NB4 (cell line): ENCODE data around the gene SLC41A3.

ENCODE experiments used
- DNase-seq: peaks from one replicate; pipeline ENCODE4 v3.0.0; 2010; ENCODE audit warnings: low read depth
- H3K4me3 ChIP-seq: one replicate; pipeline ENCODE4 v1.5.1; 2011; ENCODE audit warnings: mild to moderate bottlenecking, low read depth, low read length, moderate library complexity
- CTCF ChIP-seq: IDR thresholded peaks from one replicate; pipeline ENCODE4 v1.5.1; 2012; ENCODE audit warnings: low read depth, low read length
- MAX ChIP-seq: IDR thresholded peaks from 2 replicates; pipeline ENCODE4 v1.6.1; 2011; ENCODE audit warnings: low read depth, low read length
- MYC ChIP-seq: IDR thresholded peaks from 2 replicates; pipeline ENCODE4 v1.6.1; 2011; ENCODE audit warnings: low read depth, low read length
- POLR2A ChIP-seq: IDR thresholded peaks from 2 replicates; pipeline ENCODE4 v1.6.1; 2011; ENCODE audit warnings: mild to moderate bottlenecking; ENCODE audit not compliant: insufficient read length; ENCODE audit errors: extremely low read depth

SLC41A3 gene

GRCh38 chr3:126064627-126065258 is 19.2 kb downstream of the SLC41A3 start:
- peak; percentile 18 for DNase-seq
- TF ChIP-seq MYC (no peak), MAX (no peak), CTCF (no peak), POLR2A (no peak)
- no peak overlapping the region for H3K4me3 ChIP-seq

GRCh38 chr3:126063358-126063965 is 20.5 kb downstream of the SLC41A3 start:
- H3K4me3 ChIP-seq, result no peak overlapping the region
- TF ChIP-seq MAX (no peak), CTCF (no peak), MYC (no peak), POLR2A (no peak)

GRCh38 chr3:126061301-126062032 is 22.5 kb downstream of the SLC41A3 start:
- no peak overlapping the region for H3K4me3 ChIP-seq
- DNase-seq, result no peak
- TF ChIP-seq MYC, result no peak
- TF ChIP-seq MAX, result no peak
- TF ChIP-seq POLR2A, result no peak
- TF ChIP-seq CTCF, result no peak

More at GRCh38 chr3:126063358-126063965, 20.5 kb downstream of the SLC41A3 start:
- no peak for DNase-seq

- no peak for DNase-seq
- no peak overlapping the region for H3K4me3 ChIP-seq
- TF ChIP-seq MYC, result no peak
- TF ChIP-seq POLR2A, result no peak
- TF ChIP-seq CTCF, result no peak
- TF ChIP-seq MAX, result no peak
Measured at GRCh38 chr3:126060613-126061145, 23.2 kb downstream of the SLC41A3 start.

- DNase-seq, result no peak
- TF ChIP-seq MYC (no peak), MAX (no peak), CTCF (no peak), POLR2A (no peak)
- H3K4me3 ChIP-seq, result no peak overlapping the region
Measured at GRCh38 chr3:126058666-126059065, 25.3 kb downstream of the SLC41A3 start.
